HG02852 (cell line): ENCODE data around the gene LBHD1.
"Not testable (repeated sequence)": the region's sequence is repeated elsewhere in the genome, so short reads cannot be mapped to it uniquely, and the experiment has no call there.

ENCODE experiments used
- ATAC-seq: cut with Tn5 transposase; IDR thresholded peaks from one replicate; pipeline ENCODE4 v1.9.1; 2021; ENCODE audit warnings: mild to moderate bottlenecking, moderate library complexity; ENCODE audit not compliant: unreplicated experiment

Gene LBHD1

DNA sequence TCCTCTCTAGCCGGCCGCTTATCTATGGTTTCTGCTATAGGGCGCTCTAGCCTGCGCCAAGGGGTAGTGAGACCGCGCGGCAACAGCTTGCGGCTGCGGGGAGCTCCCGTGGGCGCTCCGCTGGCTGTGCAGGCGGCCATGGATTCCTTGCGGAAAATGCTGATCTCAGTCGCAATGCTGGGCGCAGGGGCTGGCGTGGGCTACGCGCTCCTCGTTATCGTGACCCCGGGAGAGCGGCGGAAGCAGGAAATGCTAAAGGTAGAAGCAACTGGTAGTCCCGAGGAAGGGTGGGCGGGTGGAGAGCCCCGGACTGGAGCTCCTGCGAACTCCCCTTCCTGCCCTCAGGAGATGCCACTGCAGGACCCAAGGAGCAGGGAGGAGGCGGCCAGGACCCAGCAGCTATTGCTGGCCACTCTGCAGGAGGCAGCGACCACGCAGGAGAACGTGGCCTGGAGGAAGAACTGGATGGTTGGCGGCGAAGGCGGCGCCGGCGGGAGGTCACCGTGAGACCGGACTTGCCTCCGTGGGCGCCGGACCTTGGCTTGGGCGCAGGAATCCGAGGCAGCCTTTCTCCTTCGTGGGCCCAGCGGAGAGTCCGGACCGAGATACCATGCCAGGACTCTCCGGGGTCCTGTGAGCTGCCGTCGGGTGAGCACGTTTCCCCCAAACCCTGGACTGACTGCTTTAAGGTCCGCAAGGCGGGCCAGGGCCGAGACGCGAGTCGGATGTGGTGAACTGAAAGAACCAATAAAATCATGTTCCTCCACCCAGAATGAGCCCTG is at the start of gene LBHD1, which contains the start of gene UQCC3:
LBHD1 (minus strand) TSS at position 660 of the 782 bp plus-strand sequence. CDS start 2,236 bp downstream, outside the sequence.
UQCC3 (plus strand) TSS at position 66 of the 782 bp plus-strand sequence; CDS start at position 139, 73 bp downstream.
- peak; percentile 63 for ATAC-seq

GRCh38 chr11:62719302-62719978 is 47.4 kb upstream of the LBHD1 start:
- no peak for ATAC-seq

GRCh38 chr11:62716816-62717215 is 44.7 kb upstream of the LBHD1 start:
- ATAC-seq = no peak

- no peak for ATAC-seq
These were observed 44.1 kb upstream of the LBHD1 start for GRCh38 chr11:62716206-62716605.

DNA sequence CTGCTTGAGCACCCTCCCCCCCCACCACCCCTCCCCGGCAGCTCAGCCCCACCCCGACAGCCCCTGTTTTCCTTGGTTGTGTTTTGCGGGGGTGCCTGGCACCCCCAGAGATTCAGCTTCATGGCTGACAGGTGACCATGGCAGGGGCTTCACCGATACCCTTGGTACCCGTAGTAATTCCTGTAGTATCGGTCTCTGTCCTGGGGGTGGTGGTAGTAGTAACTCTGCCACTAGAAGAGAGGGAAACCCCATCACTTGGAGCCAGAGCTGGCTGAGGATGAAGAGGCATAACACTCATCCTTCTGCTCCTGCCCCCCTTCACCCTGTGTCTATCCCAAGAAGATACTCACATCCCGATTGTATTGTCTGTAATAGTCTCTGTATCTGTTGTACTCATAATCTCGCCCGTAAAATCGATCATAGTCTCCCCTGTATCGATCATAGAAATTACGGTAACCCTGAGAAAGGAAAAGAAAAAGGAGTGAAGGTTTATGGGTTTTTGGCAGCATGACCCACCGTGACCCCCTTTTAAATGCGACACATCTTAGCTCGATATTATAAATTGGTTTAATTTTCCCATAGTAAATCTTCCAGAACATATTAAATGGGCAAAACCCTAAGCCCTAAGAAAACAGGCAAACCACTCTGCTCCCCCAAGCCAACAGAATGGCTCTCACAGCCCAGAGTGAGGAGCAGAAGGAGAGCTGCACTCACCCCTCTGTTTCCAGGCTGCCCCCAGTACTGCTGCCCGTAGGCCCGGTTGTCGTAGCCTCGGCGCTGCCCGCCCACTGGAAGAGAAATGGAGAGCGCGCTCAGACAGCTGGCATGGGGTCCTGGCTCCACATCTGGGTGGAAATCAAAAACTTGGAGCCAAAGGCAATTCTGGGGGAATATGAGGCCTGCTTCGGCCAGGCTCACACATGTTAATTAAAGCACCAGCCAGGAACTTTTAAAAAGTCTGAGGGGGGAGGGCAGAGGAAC is 43.4 kb upstream of the LBHD1 start:
- no peak for ATAC-seq

DNA sequence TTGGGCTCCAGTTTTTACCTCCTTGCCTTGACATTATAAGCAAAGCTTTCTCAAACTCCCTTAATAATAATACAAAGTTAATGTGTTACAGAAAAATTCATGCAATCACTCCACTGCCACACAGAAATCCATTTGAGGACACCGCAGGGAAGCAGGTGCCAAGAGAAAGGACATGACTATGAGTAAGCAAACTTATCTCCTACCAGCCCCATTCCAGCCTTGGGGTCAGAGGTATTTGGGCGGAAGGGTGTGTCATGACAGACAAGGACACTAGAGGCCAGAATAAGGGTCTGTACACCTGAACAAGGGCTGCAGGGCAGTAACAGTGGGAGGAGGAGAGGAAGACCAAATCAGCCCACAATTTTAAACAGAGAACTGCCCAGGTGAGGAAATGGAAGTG is 41.3 kb upstream of the LBHD1 start:
- ATAC-seq = no peak

DNA sequence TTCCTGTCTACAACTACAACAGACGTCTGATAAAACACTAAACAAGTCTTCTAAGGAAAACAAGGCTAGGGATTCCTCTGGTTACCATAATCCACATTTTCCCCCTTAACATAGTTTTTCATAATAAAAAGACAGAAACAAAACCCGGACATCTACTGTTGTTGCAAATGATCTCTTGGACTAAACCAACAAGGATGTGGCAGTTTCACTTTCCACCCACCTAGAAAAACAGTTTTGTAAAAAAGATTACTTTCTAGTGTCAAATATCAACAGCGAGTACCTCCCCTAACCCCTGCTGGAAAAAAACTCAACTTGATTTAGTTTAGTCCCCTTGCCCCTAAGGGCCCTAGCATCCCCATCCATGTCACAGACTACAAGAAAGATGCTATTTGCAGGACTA is 40.8 kb upstream of the LBHD1 start:
- no peak for ATAC-seq

DNA sequence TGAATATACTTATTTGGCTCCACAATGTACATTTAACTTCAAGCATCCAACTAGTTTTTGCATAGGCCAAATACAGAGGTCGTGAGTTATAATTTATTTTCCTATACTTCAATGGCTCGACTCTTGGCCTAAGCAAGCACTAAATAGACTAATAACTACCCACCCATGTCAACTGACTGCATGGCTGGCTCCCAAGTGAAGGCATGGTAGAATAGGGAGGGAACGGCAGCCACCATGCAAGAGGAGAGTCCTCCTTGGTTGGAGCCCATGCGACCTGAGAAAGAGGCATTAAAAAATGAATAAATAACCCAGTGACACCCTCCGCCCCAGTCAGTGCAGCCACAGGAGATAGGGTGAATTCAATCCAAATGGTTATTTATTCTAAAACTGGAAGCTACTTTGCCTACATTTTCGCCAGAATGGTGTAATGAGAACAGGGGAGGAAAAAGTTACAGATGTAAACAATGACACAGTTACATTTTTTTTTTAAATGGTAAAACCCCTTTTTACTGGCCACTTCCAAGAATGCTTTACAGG is 40.3 kb upstream of the LBHD1 start:
- ATAC-seq = no peak

DNA sequence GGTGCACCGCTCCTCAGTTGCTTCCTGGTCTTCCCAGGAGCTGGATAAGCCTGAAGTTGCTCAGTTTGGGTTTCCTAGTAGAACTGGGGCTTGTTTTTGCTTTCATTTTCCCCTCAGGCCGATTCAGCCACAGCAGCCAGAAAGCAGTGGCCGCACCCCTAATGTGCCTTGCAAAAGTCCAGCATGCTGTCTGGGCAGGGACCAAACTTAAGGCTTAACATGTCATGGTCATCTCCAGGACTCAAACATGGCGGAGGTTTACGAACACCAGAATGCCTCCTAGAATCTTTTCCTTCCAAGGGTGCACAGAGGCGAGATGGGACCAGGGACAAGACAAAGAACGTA is 37.9 kb upstream of the LBHD1 start:
- ATAC-seq = no peak

DNA sequence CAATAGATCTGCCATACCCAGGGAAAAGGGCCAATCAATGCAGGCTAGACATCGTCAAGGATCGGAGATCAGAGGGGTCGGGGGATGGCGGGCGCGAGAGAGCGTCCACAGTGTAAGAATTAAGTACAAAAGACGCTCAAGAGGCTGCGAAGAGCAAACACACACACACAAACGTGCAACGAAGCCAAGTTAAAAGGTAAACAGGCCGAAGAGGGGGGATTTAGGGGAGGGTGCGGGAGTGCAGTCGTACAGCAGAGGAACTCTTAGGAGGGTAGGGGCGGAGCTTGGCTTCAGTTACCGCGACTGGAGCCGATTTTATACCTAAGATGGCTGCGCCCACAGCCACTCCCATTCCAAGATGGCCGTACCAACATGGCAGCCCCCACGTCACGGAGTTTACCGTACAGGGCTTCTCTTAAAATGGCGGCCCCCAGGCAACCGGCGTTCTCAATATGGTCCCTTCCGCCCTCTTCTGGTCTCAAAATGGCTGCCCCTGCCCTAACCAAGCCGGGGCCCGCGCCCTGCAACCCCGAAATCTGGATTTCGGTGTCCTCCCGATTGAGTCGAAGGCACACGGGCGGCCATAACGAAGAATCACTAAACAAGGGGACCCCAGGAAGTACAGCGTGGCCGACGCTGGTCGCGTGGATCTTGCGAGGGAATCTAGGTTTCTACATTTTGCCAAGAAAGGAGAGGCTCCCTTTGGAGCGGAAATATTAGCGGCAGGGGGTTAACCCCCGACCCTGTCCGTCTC is 37.4 kb upstream of the LBHD1 start:
- peak; percentile 75 for ATAC-seq

DNA sequence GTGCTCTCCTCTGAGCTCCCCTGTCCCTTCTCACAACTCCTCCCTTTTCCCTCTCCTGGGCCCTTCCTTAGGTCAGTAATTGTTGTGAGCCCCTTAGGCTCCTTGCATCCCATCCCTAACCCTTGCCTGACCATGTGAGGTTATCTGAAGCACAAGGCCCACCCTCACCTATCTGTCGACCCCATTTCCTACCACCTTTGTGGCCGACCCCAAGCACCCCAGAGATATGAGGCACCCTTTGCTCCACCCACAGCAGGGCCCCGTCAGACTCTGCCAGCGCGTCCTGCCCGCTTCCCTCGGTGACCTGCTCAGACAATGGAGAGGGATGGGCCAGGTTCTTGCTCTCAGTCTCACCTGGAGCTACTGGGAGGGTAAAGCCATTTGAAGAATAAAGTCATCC is 36.7 kb upstream of the LBHD1 start:
- ATAC-seq = no peak

GRCh38 chr11:62708392-62708791 is 36.3 kb upstream of the LBHD1 start:
- no peak for ATAC-seq

DNA sequence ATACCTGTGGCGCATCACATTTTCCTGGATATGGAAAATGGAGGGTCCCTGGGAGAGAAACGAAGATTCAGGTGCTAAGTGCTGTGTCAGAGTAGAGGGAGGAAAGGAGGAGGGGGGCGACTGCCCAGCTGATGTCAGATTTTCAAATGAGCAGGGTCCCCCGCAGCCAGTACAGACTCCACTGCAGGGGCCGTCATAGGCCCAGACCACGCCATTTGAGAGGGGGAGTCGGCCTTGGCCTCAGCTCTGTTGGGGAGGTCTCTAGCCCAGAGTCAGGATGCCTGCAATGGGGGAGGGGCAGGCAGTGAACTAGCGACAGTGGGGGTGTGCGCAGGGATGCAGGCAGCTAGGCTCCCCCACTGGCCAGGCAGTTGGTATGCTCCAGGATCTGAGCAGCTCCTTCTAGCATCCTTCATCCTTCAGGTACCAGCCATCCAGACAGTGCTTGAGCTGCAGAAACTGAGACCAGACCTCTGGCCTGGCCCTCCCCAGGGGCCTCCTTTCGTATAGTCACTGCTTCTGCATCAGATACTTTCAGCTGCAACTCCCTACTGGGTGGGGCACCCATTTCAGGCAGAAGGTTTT is 35.3 kb upstream of the LBHD1 start, which contains the start of the genes BSCL2 and GNG3:
BSCL2 (minus strand) TSS at position 148 of the 585 bp plus-strand sequence. CDS start 229 bp downstream, outside the sequence.
GNG3 (plus strand) TSS at position 400 of the 585 bp plus-strand sequence. CDS start 620 bp downstream, outside the sequence.
- no peak for ATAC-seq

DNA sequence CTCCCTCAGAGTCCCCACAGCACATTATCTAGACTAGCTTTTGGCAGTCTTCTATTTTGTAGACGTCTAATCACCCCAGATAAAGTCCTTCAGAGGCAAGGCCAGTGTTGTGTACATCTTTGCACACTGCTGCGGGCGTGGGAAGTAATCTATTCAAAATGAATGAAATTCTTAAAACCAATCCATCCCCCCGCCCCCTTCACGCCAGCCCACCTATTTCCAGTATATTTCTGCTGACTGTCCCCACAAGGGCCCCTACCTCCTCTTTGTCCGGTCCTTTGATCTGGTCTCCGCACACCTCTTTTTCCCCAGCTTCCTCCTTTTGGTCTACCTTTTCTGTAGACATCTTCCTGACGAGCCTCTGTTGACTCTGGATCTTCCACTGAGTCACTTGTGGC is 34.8 kb upstream of the LBHD1 start:
- no peak for ATAC-seq

DNA sequence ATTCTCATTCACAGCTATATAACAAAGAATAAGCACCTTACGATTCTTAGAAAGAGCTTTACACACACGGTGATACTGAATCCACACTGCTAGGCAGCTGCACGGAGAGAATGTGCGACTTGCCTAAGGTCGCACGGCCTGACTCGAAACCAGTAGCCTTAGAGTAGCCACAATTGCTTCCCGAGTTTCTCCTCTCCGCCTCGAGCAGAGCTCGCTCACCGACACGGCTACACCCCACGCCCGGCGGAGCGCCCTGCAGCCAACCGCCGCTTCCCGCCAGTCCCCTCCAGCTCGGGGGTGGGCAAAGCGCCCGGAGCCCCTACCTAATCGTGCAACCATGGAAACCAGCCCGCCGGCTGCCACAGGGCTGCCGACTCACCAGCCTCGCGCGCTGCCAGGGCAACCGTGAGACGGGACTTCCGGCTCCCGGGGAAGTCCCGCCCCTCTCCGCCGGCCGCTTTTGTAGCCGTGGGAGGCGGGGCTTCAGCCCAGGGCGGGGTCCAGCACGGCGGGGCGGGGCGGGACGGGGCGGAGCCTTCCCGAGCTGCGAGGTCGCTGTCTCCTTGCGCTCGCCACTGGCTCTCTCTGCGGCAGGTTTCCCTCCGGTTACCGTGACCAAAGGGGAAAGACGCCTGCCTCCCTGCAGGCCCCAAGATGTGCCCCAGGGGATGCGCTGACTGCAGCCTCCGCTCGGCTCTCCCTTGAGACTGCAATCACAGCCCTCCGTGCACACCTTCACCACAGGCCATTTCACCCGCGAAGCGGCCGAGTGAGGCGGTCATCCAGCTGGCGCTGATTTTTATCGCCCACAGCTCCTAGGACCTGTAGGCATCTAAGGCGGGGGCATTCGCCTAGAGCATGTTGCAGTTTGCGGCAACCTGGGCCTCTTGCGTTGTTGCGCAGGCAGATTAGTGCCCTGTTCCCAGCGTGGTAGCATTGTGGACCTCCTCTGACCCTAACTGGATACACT is 34.1 kb upstream of the LBHD1 start:
- ATAC-seq = peak; percentile 47

- ATAC-seq = no peak
These were observed 33.3 kb upstream of the LBHD1 start for GRCh38 chr11:62705413-62705812.

GRCh38 chr11:62703921-62704320 is 31.9 kb upstream of the LBHD1 start:
- not testable (repeated sequence) for ATAC-seq

DNA sequence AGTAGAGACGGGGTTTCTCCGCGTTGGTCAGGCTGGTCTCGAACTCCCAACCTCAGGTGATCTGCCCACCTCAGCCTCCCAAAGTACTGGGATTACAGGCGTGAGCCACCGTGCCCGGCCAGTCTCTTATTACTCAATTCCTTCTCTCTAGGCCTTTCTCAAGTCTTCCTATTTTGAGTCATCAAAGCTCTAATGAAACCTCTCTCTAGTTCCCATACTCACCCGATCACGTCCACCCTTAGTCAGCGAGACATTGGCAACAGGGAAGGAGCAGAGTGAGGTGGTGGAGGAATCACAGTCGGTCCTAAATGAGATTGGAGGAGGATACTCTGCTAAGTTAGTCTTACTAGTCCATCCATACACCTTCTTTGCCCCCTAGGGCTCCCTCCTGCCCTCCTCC is 30.2 kb upstream of the LBHD1 start:
- no peak for ATAC-seq
